ENCODE measurements around the gene PLEKHA5.

Gene PLEKHA5

GRCh38 chr12:19196959-19197630 lies 67.6 kb downstream of the PLEKHA5 start:
- Mint-ChIP-seq H3K27ac (no peak overlapping the region), H3K9me3 (ENCODE audit: low read depth) (no peaks in the 10 kb centered on the region), H3K36me3 (no peaks in the 10 kb centered on the region), H3K4me3 (no peak overlapping the region), H3K4me1 (ENCODE audit: low read depth) (no peaks in the 10 kb centered on the region), H3K27me3 (peaks cover 1% of the 10 kb centered on the region)

- no peaks in the 10 kb centered on the region for H3K4me1 Mint-ChIP-seq (ENCODE audit: low read depth)
- H3K4me3 Mint-ChIP-seq = no peak overlapping the region
- H3K9me3 Mint-ChIP-seq (ENCODE audit: low read depth) = no peaks in the 10 kb centered on the region
- no peak overlapping the region for H3K27ac Mint-ChIP-seq
- no peaks in the 10 kb centered on the region for H3K36me3 Mint-ChIP-seq
- H3K27me3 Mint-ChIP-seq = peaks cover 1% of the 10 kb centered on the region
Observed at GRCh38 chr12:19198272-19198671, 68.7 kb downstream of the PLEKHA5 start.

- H3K27me3 Mint-ChIP-seq = no peaks in the 10 kb centered on the region
- no peaks in the 10 kb centered on the region for H3K9me3 Mint-ChIP-seq (ENCODE audit: low read depth)
- H3K36me3 Mint-ChIP-seq = no peaks in the 10 kb centered on the region
- no peak overlapping the region for H3K4me3 Mint-ChIP-seq
- H3K27ac Mint-ChIP-seq = no peak overlapping the region
- no peaks in the 10 kb centered on the region for H3K4me1 Mint-ChIP-seq (ENCODE audit: low read depth)
Observed at GRCh38 chr12:19199332-19199731, 69.8 kb downstream of the PLEKHA5 start.

- H3K36me3 Mint-ChIP-seq = no peaks in the 10 kb centered on the region
- H3K27ac Mint-ChIP-seq = no peak overlapping the region
- no peaks in the 10 kb centered on the region for H3K9me3 Mint-ChIP-seq (ENCODE audit: low read depth)
- H3K4me1 Mint-ChIP-seq (ENCODE audit: low read depth) = no peaks in the 10 kb centered on the region
- H3K27me3 Mint-ChIP-seq = no peaks in the 10 kb centered on the region
- no peak overlapping the region for H3K4me3 Mint-ChIP-seq
Observed at GRCh38 chr12:19200261-19200660, 70.7 kb downstream of the PLEKHA5 start.

GRCh38 chr12:19201661-19202060 lies 72.1 kb downstream of the PLEKHA5 start:
- Mint-ChIP-seq H3K4me3 (no peak overlapping the region), H3K9me3 (ENCODE audit: low read depth) (no peaks in the 10 kb centered on the region), H3K36me3 (no peaks in the 10 kb centered on the region), H3K27me3 (peaks cover under 1% of the 10 kb centered on the region), H3K4me1 (ENCODE audit: low read depth) (no peaks in the 10 kb centered on the region), H3K27ac (no peak overlapping the region)

- peaks cover 1% of the 10 kb centered on the region for H3K27me3 Mint-ChIP-seq
- no peak overlapping the region for H3K27ac Mint-ChIP-seq
- H3K4me3 Mint-ChIP-seq = no peak overlapping the region
- H3K36me3 Mint-ChIP-seq = no peaks in the 10 kb centered on the region
- no peaks in the 10 kb centered on the region for H3K9me3 Mint-ChIP-seq (ENCODE audit: low read depth)
- no peaks in the 10 kb centered on the region for H3K4me1 Mint-ChIP-seq (ENCODE audit: low read depth)
Observed at GRCh38 chr12:19203013-19203412, 73.5 kb downstream of the PLEKHA5 start.

- no peaks in the 10 kb centered on the region for H3K9me3 Mint-ChIP-seq (ENCODE audit: low read depth)
- no peak overlapping the region for H3K4me3 Mint-ChIP-seq
- no peaks in the 10 kb centered on the region for H3K4me1 Mint-ChIP-seq (ENCODE audit: low read depth)
- H3K36me3 Mint-ChIP-seq = no peaks in the 10 kb centered on the region
- no peak overlapping the region for H3K27ac Mint-ChIP-seq
- H3K27me3 Mint-ChIP-seq = peaks cover 1% of the 10 kb centered on the region
Observed at GRCh38 chr12:19203539-19204506, 74.3 kb downstream of the PLEKHA5 start.

GRCh38 chr12:19205120-19205519 lies 75.6 kb downstream of the PLEKHA5 start:
- H3K27me3 Mint-ChIP-seq = peaks cover 1% of the 10 kb centered on the region
- H3K9me3 Mint-ChIP-seq (ENCODE audit: low read depth) = no peaks in the 10 kb centered on the region
- no peaks in the 10 kb centered on the region for H3K4me1 Mint-ChIP-seq (ENCODE audit: low read depth)
- no peak overlapping the region for H3K4me3 Mint-ChIP-seq
- H3K27ac Mint-ChIP-seq = no peak overlapping the region
- H3K36me3 Mint-ChIP-seq = no peaks in the 10 kb centered on the region

- Mint-ChIP-seq H3K9me3 (ENCODE audit: low read depth) (no peaks in the 10 kb centered on the region), H3K36me3 (no peaks in the 10 kb centered on the region), H3K4me3 (no peak overlapping the region), H3K27ac (no peak overlapping the region), H3K4me1 (ENCODE audit: low read depth) (no peaks in the 10 kb centered on the region), H3K27me3 (peaks cover 2% of the 10 kb centered on the region)
Observed at GRCh38 chr12:19206493-19207077, 77.1 kb downstream of the PLEKHA5 start.

- Mint-ChIP-seq H3K4me1 (ENCODE audit: low read depth) (no peaks in the 10 kb centered on the region), H3K36me3 (no peaks in the 10 kb centered on the region)
Observed at GRCh38 chr12:19208456-19208855, 78.9 kb downstream of the PLEKHA5 start.

GRCh38 chr12:19209661-19210060 lies 80.1 kb downstream of the PLEKHA5 start:
- Mint-ChIP-seq H3K27ac (no peak overlapping the region), H3K4me3 (no peak overlapping the region), H3K27me3 (peaks cover 2% of the 10 kb centered on the region), H3K36me3 (no peaks in the 10 kb centered on the region), H3K4me1 (ENCODE audit: low read depth) (no peaks in the 10 kb centered on the region), H3K9me3 (ENCODE audit: low read depth) (no peaks in the 10 kb centered on the region)

More at GRCh38 chr12:19208456-19208855, 78.9 kb downstream of the PLEKHA5 start:
- H3K9me3 Mint-ChIP-seq (ENCODE audit: low read depth) = no peaks in the 10 kb centered on the region
- H3K27me3 Mint-ChIP-seq = peaks cover 2% of the 10 kb centered on the region
- H3K27ac Mint-ChIP-seq = no peak overlapping the region
- H3K4me3 Mint-ChIP-seq = no peak overlapping the region

- Mint-ChIP-seq H3K36me3 (no peaks in the 10 kb centered on the region), H3K4me1 (ENCODE audit: low read depth) (no peaks in the 10 kb centered on the region), H3K4me3 (no peak overlapping the region), H3K27ac (no peak overlapping the region), H3K27me3 (peaks cover 1% of the 10 kb centered on the region), H3K9me3 (ENCODE audit: low read depth) (no peaks in the 10 kb centered on the region)
Observed at GRCh38 chr12:19211802-19212201, 82.3 kb downstream of the PLEKHA5 start.

GRCh38 chr12:19212245-19212644 lies 82.7 kb downstream of the PLEKHA5 start:
- H3K27ac Mint-ChIP-seq = no peak overlapping the region
- no peaks in the 10 kb centered on the region for H3K4me1 Mint-ChIP-seq (ENCODE audit: low read depth)
- H3K9me3 Mint-ChIP-seq (ENCODE audit: low read depth) = no peaks in the 10 kb centered on the region
- peaks cover 1% of the 10 kb centered on the region for H3K27me3 Mint-ChIP-seq
- no peaks in the 10 kb centered on the region for H3K36me3 Mint-ChIP-seq
- no peak overlapping the region for H3K4me3 Mint-ChIP-seq

- no peaks in the 10 kb centered on the region for H3K9me3 Mint-ChIP-seq (ENCODE audit: low read depth)
- H3K4me1 Mint-ChIP-seq (ENCODE audit: low read depth) = no peaks in the 10 kb centered on the region
- H3K4me3 Mint-ChIP-seq = no peak overlapping the region
- H3K27me3 Mint-ChIP-seq = peaks cover 3% of the 10 kb centered on the region
- no peak overlapping the region for H3K27ac Mint-ChIP-seq
- no peaks in the 10 kb centered on the region for H3K36me3 Mint-ChIP-seq
Observed at GRCh38 chr12:19214020-19214419, 84.5 kb downstream of the PLEKHA5 start.

- H3K36me3 Mint-ChIP-seq = no peaks in the 10 kb centered on the region
- peaks cover 3% of the 10 kb centered on the region for H3K27me3 Mint-ChIP-seq
- no peaks in the 10 kb centered on the region for H3K9me3 Mint-ChIP-seq (ENCODE audit: low read depth)
- H3K4me1 Mint-ChIP-seq (ENCODE audit: low read depth) = no peaks in the 10 kb centered on the region
- no peak overlapping the region for H3K4me3 Mint-ChIP-seq
- no peak overlapping the region for H3K27ac Mint-ChIP-seq
Observed at GRCh38 chr12:19215115-19215514, 85.6 kb downstream of the PLEKHA5 start.
